Effector CD8-positive, alpha-beta T cell (primary cell): ENCODE results near the gene DROSHA.

Source experiments
- DNase-seq: peaks from one replicate; lab custom pipeline; 2025; lab: John Stamatoyannopoulos, UW

Gene DROSHA

GRCh38 chr5:31523041-31523440 is 8.9 kb downstream of the DROSHA start:
- DNase-seq = no peak

GRCh38 chr5:31516802-31517201 is 15.1 kb downstream of the DROSHA start:
- no peak for DNase-seq

- DNase-seq = no peak
Observed at GRCh38 chr5:31511305-31511704, 20.6 kb downstream of the DROSHA start.

- no peak for DNase-seq
Observed at GRCh38 chr5:31504529-31504928, 27.4 kb downstream of the DROSHA start.

GRCh38 chr5:31502506-31502905 is 29.4 kb downstream of the DROSHA start:
- no peak for DNase-seq

GRCh38 chr5:31500256-31500655 is 31.6 kb downstream of the DROSHA start:
- no peak for DNase-seq

- DNase-seq = no peak
Observed at GRCh38 chr5:31496891-31497290, 35.0 kb downstream of the DROSHA start.

- DNase-seq = no peak
Observed at GRCh38 chr5:31496301-31496700, 35.6 kb downstream of the DROSHA start.

GRCh38 chr5:31495336-31495735 is 36.6 kb downstream of the DROSHA start:
- DNase-seq = no peak

- no peak for DNase-seq
Observed at GRCh38 chr5:31492869-31493268, 39.0 kb downstream of the DROSHA start.

- no peak for DNase-seq
Observed at GRCh38 chr5:31487506-31487905, 44.4 kb downstream of the DROSHA start.

GRCh38 chr5:31486441-31486840 is 45.5 kb downstream of the DROSHA start:
- DNase-seq = no peak

- DNase-seq = no peak
Observed at GRCh38 chr5:31485376-31486207, 46.3 kb downstream of the DROSHA start.

GRCh38 chr5:31481531-31482165 is 50.2 kb downstream of the DROSHA start:
- DNase-seq = no peak

- no peak for DNase-seq
Observed at GRCh38 chr5:31479706-31480105, 52.2 kb downstream of the DROSHA start.

- no peak for DNase-seq
Observed at GRCh38 chr5:31478901-31479300, 53.0 kb downstream of the DROSHA start.

GRCh38 chr5:31477971-31478370 is 53.9 kb downstream of the DROSHA start:
- DNase-seq = no peak

GRCh38 chr5:31477516-31477915 is 54.4 kb downstream of the DROSHA start:
- DNase-seq = no peak

- DNase-seq = no peak
Observed at GRCh38 chr5:31476738-31477141, 55.2 kb downstream of the DROSHA start.

GRCh38 chr5:31471916-31472315 is 60.0 kb downstream of the DROSHA start:
- no peak for DNase-seq

GRCh38 chr5:31471040-31471439 is 60.9 kb downstream of the DROSHA start:
- DNase-seq = no peak

- no peak for DNase-seq
Observed at GRCh38 chr5:31470608-31471007, 61.3 kb downstream of the DROSHA start.

GRCh38 chr5:31469886-31470285 is 62.0 kb downstream of the DROSHA start:
- DNase-seq = no peak

GRCh38 chr5:31469466-31469865 is 62.4 kb downstream of the DROSHA start:
- DNase-seq = no peak
